HCEC 1CT (cell line): Measurements from ENCODE around the gene RPS14.
A peak's percentile ranks its signal among the peaks of the same experiment; 100 is the strongest.

Source experiments
- DNase-seq: peaks from one replicate; pipeline ENCODE4 v3.0.0-alpha.2; 2017

RPS14 gene

DNA sequence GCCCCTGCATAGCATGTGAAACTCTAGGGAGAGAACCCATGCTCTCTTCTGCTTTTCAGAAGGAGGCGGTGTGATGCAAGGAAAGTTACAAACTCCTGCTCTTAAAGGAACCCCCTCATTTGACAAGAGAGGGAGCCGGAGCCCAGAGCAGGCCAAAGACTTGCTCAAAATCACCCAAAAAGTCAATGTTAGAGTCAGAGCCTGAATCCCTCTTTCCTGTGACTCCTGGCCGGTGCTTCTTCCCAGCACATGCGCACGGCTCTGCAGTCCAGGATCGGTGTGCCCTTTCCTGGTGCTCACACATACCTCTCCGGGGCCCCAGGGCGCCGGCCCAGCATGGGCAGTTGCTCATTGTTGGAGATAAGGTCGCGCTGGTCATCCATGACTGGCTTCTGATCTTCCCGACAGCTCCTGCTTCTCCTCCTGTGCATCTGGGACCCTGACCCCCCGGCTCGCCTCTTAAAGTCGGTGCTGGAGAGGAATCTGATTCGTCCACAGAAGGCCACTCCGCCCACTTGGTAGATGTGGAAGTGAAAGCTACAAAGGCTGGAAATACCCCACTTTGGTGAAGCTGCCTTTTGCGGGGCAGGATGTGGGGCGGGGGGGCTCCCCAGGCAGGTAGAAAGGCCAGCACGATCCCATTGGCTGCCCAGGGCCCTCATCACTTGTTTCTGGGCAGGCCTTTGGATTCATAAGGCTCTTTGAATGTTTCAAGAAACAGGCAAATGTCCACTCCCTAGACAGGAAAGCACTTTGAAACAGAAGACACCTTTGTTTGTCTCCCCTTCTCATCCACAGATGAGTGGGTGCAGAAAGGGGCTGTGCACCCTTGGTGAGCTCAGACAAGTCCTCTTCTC lies 37.0 kb downstream of the RPS14 start, which contains the start of gene CD74:
TSS of gene CD74 (minus strand) at position 592 of the 857 bp plus-strand sequence. CDS start at position 431, 161 bp downstream.
- DNase-seq: no peak

DNA sequence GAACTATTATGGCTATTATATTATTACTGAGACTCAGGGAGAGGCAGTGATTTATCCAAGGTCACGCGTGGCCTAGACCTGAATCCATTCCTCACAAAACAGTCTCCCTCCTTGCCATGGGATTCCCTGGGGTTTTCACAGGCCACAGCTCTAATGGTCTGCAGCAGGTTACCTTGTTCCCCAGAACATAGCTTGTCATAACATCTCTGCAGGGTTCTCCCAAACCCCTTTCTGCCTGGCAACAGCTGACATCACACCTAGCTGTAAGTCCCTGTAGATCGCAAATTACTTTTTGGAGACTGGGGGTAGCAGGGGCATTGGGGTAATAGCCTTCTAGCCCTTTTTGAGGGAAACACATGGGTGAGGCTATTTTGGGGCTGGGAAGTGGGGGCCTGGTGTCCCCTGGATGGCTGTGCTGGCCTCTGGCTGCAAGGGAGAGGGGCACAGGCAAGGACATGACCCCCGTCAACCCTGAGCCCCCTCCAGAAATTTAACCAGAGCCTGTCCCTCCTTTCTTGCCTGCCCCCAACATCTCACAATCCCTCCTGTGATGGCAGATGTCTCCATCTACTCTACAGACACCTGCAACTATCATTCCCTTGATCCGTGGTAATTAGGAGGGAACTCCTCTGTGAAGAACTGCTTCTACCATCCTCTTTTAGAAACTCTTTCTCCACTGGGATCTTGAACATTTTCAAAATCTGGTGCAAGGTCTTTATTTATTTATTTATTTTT lies 38.1 kb downstream of the RPS14 start:
- no peak for DNase-seq

DNA sequence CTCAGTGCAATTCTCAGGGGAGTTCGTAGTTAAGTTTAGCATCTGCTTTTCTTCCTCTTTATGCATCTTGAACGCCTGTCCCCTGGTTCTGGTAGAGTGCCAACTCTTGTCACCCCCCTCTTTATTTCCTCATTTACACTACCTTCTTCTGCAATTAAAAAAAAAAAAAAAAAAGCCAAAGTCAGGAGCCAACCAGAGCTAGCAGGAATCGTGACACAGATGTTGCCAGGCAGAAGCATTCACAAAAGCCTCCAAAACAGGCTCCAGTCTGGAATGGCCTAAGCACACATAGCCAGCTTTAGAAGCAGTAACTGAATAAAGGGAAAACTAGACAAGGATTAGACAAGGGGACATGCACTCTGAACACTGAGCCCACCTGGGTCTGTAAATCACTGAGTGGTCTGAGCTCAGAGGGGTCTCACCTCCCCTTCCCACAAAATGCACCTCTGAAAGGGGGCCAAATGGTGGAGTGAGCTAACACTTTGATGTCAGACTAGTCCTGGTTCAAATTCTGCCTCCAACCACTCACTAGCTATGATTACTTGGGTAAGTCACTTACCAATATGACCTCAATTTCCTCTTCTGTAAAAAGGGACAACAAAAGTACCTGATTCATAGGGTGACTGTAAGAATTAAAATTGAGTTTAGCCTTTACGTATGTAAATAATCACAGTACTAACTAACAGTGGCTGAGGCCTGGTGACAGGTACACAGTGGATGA lies 38.9 kb downstream of the RPS14 start:
- peak; percentile 66 for DNase-seq

DNA sequence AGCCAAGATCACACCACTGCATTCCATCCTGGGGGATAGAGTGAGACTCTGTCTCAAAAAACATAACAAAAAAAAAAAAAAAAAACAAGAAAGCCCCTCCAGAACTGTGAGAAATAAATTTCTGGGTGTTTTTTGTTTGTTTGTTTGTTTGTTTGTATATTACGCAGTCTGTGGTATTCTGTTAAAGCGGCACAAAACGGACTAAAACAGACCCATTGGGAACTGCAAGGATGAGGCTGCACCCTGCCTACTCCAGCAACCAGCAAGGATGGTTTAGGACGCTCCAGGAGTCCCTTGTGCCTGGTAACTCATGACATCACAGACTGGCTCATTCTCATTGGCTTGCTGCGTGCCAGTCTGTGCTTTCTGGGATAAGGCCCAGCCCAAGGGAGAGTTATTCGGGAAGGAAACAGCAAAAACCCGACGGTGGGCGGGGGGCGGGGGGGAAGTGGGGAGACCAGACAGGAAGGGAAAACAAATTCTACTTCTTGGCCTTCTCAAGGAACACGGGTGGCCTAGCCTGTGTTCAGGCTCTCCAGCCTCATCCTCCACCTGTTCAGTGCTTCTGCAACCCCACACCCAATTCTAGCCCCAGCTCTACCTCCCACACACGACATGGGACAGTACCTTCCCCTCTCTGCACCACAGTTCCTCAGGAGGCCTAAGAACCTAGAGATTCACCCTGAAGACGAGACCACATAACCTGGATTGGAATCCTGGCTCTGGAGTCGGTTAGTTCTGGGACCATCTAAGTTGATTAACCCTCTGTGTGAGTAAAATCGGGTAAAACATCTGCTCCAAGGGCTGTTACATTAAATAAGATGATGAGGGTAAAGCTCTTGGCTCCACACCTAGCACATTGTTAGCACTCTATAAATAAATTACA lies 39.7 kb downstream of the RPS14 start:
- DNase-seq: peak; percentile 87

DNA sequence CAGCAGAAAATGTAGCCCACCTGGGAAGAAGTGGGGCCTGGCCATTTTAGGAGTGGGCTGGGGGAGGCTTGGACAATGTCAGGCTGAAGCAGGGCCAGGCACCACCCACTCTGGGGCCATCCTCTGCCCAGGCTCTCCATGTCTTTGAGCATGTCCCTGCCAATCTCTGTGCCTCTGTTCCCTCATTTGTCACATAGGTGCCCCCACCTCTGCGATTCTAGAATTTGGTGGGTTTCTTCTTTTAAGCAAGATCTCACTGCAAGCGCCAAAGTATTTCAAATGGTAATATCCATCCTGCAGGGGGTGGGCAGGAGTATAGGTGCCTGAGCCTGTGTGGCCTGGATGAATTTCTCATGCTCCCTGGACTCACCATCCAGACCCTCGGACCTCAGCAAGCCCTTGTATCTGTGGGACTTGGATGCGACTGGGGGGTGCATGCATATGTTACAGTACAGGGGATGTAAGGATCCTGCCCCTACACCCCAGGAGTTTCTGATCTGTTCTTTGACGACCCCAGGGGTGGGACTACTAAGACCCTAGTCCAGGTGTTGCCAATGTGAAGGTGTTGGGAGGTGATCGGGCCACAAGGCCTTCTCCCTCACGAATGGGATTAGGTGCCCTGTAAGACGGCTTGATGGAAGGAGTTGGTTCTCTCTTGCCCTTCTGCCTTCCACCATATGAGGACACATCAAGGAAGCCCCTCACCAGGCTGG lies 41.2 kb downstream of the RPS14 start:
- no peak for DNase-seq

DNA sequence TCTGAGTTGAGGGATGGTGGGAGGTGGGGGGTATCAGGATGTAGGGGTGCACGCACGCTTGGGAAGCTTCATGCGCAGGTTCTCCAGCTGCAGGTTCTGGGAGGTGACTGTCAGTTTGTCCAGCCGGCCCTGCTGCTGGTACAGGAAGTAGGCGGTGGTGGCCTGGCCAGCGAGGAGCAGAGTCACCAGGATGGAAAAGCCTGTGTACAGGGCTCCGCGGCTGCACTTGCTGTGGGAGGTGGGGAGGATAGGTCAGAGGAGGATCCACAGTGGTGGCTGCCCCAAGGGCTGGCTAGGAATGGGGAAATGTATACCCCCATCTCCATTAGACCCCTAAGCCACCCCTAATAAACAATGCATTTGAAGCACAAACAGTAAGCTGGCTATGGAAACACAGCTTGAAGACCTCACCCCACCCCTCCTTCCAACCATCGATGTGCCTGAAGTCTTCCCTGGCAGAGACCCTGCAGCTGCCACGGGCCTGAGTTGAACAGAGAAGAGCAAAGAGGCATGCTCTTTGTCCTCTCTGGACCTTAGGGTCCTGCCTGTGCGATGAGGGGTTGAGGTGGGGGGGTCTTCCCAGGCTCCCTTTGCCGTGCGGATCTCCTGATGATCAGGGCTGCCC lies 42.3 kb downstream of the RPS14 start:
- DNase-seq: no peak

DNA sequence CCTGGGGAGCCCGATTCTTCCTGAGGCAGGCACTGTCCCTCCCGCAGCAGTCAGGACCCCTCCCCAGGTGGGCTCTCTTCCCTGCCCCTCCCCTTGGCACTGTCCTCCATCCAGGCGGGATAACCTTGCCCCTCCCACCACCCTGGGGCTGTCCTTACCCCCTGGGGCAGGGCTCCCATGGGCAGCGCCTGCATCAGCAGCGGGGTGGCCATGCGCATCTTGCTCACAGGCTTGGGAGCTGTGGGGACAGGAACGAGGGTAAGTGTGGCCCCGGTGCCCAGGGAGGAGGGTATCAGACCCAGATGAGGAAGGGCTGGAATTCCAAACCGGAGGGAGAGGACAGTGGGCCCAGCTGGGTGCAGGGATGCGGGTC lies 42.8 kb downstream of the RPS14 start:
- no peak for DNase-seq

DNA sequence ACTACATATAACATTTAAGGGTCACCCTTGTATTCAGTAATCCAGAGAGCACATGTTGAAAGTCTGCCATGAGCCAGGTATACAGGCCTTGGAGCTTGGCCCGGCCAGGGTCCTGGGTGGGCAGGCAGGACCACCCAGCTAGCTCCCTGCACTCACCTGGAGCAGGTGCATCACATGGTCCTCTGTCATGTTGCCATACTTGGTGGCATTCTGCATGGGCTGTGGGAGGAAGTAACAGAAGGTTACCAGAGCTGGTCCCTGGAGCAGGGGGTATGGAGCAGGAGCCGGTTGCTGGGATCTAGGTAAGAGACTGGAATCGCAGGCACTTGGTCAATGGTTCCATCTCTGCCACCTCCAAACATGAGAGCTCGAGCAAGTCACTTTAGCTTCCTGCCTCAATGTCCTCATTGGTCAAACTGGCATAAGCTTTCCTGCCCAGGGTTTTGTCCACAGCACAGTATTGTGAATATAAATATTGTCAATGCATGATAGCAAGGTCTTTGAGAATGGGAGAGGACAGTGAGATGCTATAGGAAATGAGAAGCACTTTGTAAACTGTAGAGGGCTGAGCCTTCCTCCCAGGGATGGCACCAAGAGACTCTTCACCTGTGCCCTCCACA lies 43.3 kb downstream of the RPS14 start:
- DNase-seq: no peak

DNA sequence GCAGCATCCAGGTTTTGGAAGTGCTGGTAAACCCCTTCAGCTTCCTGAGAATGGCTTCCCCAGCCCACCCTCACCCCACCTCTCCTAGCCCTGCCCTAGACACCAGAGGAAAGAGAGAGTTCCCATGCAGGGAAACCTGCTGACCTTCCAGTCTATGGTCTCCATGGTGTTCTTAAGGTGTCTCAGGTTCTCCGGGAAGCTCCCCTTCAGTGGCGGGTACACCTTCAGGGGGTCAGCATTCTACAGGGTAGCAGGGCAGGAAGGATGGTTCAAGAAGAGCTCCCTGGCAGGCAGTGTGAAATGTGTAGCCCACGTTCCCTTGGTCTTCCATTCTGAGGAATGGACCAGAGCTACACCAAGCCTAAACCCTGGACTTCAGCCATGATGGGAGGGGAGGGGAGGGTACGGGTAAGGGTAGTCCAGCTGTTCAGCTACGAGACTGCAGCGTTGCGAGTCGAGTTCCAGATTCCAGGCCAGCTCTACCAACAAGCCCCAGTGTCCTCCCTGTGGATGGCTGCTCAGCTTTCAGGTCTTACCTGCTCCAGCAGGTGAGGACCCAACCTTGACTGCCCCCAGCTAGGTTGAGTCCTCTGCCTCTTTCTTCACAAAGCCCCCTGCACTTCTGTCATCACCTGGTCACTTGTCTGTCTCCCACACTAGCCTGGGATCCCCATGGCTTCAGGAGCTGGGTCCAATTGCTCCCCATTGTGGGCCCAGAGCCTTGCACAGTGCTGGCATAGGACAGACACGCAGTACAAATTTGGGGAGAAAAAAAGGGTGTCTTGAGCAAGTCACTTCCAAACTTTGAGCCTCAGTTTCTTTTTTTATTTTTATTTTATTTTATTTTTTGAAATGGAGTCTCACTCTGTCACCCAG lies 44.4 kb downstream of the RPS14 start:
- DNase-seq: no peak

DNA sequence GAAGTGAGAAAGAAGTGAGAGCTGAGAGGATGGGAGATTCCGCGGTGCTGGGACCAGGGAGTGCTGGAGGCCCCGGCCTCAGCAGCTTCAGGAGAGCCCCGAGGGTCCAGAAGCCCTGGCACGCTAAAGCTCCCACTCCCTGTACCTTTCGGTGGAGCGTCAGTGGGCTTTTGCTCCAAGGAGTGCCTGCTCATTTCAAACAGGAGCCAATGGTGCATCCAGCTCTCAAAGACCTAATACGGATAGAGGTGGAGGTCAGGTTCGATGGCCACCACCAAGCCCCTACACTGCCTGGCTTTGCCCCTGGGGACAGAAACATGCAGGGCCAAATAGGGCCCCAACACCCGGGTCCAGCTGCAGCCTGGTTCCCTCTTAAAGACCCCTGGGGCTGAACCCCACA lies 45.0 kb downstream of the RPS14 start:
- no peak for DNase-seq

DNA sequence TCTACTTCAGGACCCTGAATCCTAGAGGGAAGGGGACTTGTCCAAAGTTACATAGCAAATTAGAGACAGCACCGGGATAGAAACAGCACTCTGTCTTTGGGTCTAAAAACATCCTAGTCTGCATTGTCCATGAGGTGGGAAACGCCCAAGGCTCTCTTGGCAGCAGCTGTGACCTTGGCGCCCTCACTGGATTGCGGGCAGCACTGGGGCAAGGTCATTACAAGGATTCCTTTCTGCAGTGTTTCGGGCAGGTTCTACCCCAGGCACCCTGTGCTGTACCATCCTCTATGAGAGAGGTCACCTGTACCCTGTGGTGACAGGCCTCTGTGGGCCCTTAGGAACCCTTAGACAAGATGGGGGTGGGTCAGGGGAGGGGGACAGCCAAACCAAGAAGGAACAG lies 45.4 kb downstream of the RPS14 start:
- DNase-seq: no peak

DNA sequence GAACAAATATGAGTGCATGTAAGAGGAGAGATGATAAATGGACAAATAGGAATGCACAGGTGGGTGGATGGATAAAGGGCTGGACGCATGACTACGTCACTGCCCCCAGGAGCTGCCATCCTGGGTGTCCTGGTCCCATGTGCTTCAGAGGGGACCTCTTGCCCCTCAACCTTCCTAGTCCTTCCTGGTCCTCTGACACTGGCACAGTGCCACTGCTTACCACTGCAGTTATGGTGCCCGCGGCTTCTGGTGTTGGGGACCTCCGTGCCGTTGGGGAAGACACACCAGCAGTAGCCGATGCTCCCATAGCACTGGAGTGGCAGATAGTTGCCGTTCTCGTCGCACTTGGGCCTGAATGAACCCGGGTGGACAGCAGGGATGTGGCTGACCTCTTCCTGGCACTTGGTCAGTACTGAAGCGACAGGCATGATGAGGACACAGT lies 46.6 kb downstream of the RPS14 start:
- no peak for DNase-seq

DNA sequence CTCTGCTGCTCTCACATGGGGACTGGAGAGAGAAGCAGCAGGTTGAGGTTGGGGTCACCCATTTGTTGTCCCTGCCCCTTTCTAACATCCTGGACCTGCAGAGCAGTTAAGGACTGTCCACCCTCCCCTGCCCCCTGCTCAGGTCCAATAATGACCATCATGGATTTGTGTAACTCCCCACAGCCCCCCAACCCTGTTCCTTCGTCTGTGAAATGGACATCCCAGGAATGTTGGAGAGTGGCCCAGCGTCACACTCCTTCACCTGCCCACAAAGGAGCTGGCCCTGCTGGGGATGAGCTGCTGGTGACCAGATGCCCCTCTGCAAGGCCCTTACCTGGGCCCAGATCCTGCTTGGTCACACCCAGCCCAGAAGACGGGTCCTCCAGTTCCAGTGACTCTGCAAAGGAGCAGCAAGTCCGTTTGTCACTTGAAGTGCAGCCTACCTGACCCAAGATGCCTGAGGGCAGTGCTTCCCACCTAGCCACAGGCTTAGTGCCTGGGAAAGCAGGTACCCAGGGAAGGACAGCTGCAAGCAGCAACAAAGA lies 47.2 kb downstream of the RPS14 start:
- DNase-seq: no peak

DNA sequence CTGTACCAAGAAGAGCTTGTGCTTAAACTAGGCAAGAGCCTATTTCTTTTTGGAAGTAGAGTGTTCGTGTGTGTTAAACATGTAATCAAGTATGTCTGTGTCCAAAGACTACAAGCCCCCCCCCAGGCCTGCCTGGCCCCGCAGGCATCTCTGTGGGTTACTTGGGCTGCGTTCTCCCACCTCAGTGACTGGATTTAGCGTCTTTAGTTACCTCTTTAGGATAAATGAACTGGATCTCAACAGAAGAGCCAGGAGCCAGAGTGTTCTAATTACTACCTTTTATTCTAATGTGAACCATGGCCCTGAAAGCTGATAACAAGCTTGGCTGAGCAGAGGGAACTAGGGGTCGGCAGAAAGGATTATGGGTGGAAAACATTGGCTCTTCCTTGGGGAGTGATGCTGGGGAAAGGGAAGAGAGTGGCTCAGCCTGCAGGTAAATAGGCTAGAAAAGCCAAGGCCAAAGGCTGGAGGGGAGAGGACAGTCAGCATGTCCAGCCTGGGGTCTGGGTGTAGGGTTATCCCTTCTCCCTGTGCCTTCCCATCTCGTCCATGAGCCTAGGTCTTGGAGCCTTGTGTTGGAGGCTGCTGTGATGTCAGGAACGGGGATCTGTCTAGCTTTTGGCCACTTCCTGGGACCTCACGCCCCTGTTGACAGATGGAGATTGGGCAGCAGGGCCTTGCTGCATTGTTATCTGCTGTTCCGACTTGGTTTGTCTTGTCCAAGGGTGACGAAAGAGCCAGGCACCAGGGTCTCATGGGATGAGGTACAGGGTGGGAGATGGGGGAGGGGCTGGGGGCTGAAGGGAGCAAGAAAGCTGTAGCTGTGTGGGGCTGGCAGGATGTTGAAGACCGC lies 47.9 kb downstream of the RPS14 start:
- no peak for DNase-seq

DNA sequence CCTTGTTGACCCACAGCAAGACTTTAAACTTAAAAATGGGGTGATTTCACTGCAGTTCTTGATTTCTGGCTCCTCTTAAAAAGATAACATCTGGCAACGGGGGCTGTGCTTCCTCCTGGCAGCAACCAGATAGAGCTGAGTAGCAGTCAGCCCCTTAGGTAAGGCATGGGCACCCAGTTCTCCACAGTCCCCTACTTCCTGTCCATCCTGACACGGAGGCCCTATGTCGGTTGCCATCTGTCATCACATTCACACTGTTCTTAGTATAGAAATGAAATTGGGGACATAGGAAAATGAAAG lies 48.5 kb downstream of the RPS14 start:
- DNase-seq: no peak

DNA sequence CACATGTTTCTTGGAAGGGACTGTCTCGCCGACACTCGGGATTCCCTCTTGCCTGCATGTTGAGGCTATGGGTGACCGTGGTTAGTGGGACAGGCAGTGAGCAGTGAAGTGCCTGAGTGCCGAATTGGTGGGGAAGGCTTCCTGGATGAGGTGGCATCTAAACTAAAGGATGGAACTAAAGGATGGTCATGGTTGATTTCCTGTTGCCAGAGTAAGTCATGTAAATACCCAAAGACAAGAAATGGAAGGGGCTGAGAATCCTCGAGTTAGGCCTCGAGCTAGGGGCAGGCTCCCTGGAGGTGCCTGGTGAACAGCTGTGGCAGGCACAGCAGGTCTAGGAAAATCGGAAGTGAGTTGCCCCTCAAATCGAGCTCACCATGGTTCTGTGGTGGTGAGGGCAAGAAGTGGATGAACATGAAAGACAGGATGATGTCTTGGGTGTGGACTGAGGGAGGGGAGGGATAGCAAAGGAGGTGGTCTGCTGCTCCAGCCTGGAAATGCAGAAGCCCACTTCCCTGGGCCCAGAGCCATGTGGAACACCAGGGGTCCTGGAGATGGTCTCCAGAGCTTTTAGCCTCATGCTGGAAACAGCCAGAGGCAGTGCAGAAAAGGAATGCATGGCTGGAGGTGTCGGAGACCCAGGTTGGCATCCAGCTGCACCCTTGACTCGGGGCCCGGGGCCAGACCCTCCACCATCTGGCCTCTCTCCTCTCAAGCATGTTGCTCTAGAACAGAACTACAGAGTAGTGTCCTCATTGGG lies 49.0 kb downstream of the RPS14 start:
- DNase-seq: no peak

DNA sequence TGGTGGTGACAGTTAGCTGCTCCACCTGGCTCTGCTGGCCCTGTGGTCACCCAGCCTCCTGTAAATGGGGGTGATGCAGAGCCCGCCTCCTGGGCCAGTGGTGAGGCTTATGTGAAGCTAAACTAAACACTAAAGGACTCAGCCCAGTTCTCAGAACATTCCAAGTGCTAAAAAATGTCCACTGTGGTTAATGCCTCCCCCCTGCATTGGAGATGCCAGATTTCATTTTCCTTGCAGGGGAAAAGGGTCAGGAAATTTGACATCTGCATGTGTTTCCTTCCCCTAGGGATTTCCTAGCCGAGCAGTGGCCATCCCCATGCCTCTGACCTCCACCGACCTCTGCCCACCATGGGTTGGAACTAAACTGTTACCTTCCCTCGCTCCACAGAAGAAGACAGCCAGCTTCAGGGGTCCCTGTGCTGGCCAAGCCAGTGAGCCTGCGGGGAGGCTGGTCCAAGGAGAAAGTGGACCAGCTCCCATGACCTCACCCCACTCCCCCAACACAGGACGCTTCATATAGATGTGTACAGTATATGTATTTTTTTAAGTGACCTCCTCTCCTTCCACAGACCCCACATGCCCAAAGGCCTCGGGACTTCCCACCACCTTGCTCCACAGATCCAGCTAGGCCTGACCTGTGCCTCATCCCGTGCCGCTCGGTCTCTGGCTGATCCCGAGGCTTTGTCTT lies 49.9 kb downstream of the RPS14 start:
- no peak for DNase-seq
